Mesendoderm (in vitro differentiated cells): ENCODE results near the gene BTN1A1.
A peak's percentile ranks its signal among the peaks of the same experiment; 100 is the strongest.
"Not testable (repeated sequence)": the region's sequence is repeated elsewhere in the genome, so short reads cannot be mapped to it uniquely, and the experiment has no call there.

Experiments used
- DNase-seq: peaks from one replicate; pipeline ENCODE4 v3.0.0; 2013
- H2AK5ac ChIP-seq: 2 replicates; pipeline ENCODE4 v1.6.1; 2013; ENCODE audit warnings: low read length, inconsistent platforms
- H2BK120ac ChIP-seq: 2 replicates; pipeline ENCODE4 v1.6.1; 2013; ENCODE audit warnings: low read depth, mild to moderate bottlenecking, low read length, moderate library complexity, mixed read lengths
- H2BK15ac ChIP-seq: replicated peaks from 2 replicates; pipeline ENCODE4 v1.6.1; 2013; ENCODE audit warnings: low read depth, mild to moderate bottlenecking, moderate library complexity
- H2BK5ac ChIP-seq: 2 replicates; pipeline ENCODE4 v1.6.1; 2013; ENCODE audit warnings: low read length, inconsistent platforms
- H3K18ac ChIP-seq: 2 replicates; pipeline ENCODE4 v1.6.1; 2013; ENCODE audit warnings: mild to moderate bottlenecking, low read length, mixed read lengths
- H3K23ac ChIP-seq: one replicate; pipeline ENCODE4 v1.6.1; 2013; ENCODE audit warnings: low read length
- H3K27ac ChIP-seq: 2 replicates; pipeline ENCODE4 v1.5.1; 2013; ENCODE audit warnings: low read depth, mild to moderate bottlenecking, inconsistent platforms, low read length, moderate library complexity
- H3K27me3 ChIP-seq: 2 replicates; pipeline ENCODE4 v1.6.1; 2013; ENCODE audit warnings: low read length, control low read depth, mild to moderate bottlenecking, inconsistent platforms; ENCODE audit not compliant: insufficient read depth, poor library complexity
- H3K36me3 ChIP-seq: 2 replicates; pipeline ENCODE4 v1.6.1; 2013; ENCODE audit warnings: low read length, inconsistent platforms; ENCODE audit not compliant: control insufficient read depth, insufficient read depth
- H3K4ac ChIP-seq: one replicate; pipeline ENCODE4 v1.6.1; 2013; ENCODE audit warnings: low read depth, mild to moderate bottlenecking, low read length, moderate library complexity
- H3K4me1 ChIP-seq: 2 replicates; pipeline ENCODE4 v1.6.1; 2013; ENCODE audit warnings: low read depth, low read length, inconsistent platforms; ENCODE audit not compliant: control insufficient read depth
- H3K4me2 ChIP-seq: 2 replicates; pipeline ENCODE4 v1.6.1; 2013; ENCODE audit warnings: low read length
- H3K4me3 ChIP-seq: 2 replicates; pipeline ENCODE4 v1.5.1; 2013; ENCODE audit warnings: mild to moderate bottlenecking, low read length
- H3K56ac ChIP-seq: one replicate; pipeline ENCODE4 v1.6.1; 2013; ENCODE audit warnings: low read length
- H3K79me1 ChIP-seq: 2 replicates; pipeline ENCODE4 v1.6.1; 2013; ENCODE audit warnings: low read length, inconsistent platforms
- H3K79me2 ChIP-seq: 2 replicates; pipeline ENCODE4 v1.6.1; 2013; ENCODE audit warnings: mild to moderate bottlenecking, low read length; ENCODE audit not compliant: control insufficient read depth, insufficient read depth
- H3K9ac ChIP-seq: 2 replicates; pipeline ENCODE4 v1.6.1; 2013; ENCODE audit warnings: low read length, inconsistent platforms
- H4K5ac ChIP-seq: one replicate; pipeline ENCODE4 v1.6.1; 2013; ENCODE audit warnings: low read length
- H4K8ac ChIP-seq: one replicate; pipeline ENCODE4 v1.6.1; 2013; ENCODE audit warnings: low read depth, mild to moderate bottlenecking, control low read depth, low read length, moderate library complexity
- WGBS: extraction: QIAGEN DNeasy Blood & Tissue Kit; methylation state at CpG from one replicate; pipeline ENCODE4 v1.1.7; 2013; ENCODE audit warnings: low lambda C conversion rate, missing lambda C conversion rate; ENCODE audit not compliant: insufficient coverage; ENCODE audit errors: extremely low coverage; 5-methylcytosine and 5-hydroxymethylcytosine counted together

BTN1A1 gene

GRCh38 chr6:26519359-26519758 lies 19.3 kb downstream of the BTN1A1 start:
- Histone ChIP-seq H3K79me1 (no peaks in the 10 kb centered on the region), H3K4ac (no peak overlapping the region), H3K27ac (no peak overlapping the region), H3K36me3 (no peaks in the 10 kb centered on the region), H3K18ac (no peak overlapping the region), H3K4me2 (no peak overlapping the region), H4K8ac (no peak overlapping the region), H4K5ac (no peak overlapping the region), H3K4me3 (no peak overlapping the region), H3K9ac (no peak overlapping the region), H2AK5ac (no peak overlapping the region), H3K23ac (no peak overlapping the region), H3K56ac (peak overlapping the region; percentile 7), H2BK120ac (no peak overlapping the region), H2BK15ac (no peak overlapping the region), H3K79me2 (no peaks in the 10 kb centered on the region), H2BK5ac (no peak overlapping the region), H3K27me3 (no peaks in the 10 kb centered on the region), H3K4me1 (no peaks in the 10 kb centered on the region)
- WGBS, result no CpG with 5 or more reads among the region's 2 CpGs
- DNase-seq, result no peak

GRCh38 chr6:26520237-26520849 lies 20.2 kb downstream of the BTN1A1 start:
- Histone ChIP-seq H4K5ac (no peak overlapping the region), H3K9ac (peak overlapping the region; percentile 60), H2BK15ac (no peak overlapping the region), H3K18ac (peak overlapping the region; percentile 13), H3K23ac (no peak overlapping the region), H2BK120ac (no peak overlapping the region), H3K36me3 (no peaks in the 10 kb centered on the region), H3K4me1 (no peaks in the 10 kb centered on the region), H2AK5ac (no peak overlapping the region), H3K4me3 (no peak overlapping the region), H3K27me3 (no peaks in the 10 kb centered on the region), H3K79me2 (no peaks in the 10 kb centered on the region), H3K4me2 (peak overlapping the region; percentile 27), H3K27ac (no peak overlapping the region), H3K56ac (peak overlapping the region; percentile 73), H3K79me1 (no peaks in the 10 kb centered on the region), H3K4ac (no peak overlapping the region), H4K8ac (peak overlapping the region; percentile 39), H2BK5ac (no peak overlapping the region)
- no CpG with 5 or more reads among the region's 21 CpGs for WGBS
- peak; percentile 75 for DNase-seq

- no peaks in the 10 kb centered on the region for H3K4me1 ChIP-seq
- H3K4me2 ChIP-seq, result peak overlapping the region; percentile 74
- H3K56ac ChIP-seq, result peak overlapping the region; percentile 91
- peak overlapping the region; percentile 93 for H3K18ac ChIP-seq
- peak overlapping the region; percentile 76 for H3K4me3 ChIP-seq
- no peaks in the 10 kb centered on the region for H3K36me3 ChIP-seq
- H4K8ac ChIP-seq, result no peak overlapping the region
- no peak overlapping the region for H3K23ac ChIP-seq
- no peak overlapping the region for H2BK120ac ChIP-seq
- no peaks in the 10 kb centered on the region for H3K79me1 ChIP-seq
- H3K79me2 ChIP-seq, result no peaks in the 10 kb centered on the region
- peak overlapping the region; percentile 96 for H3K9ac ChIP-seq
- WGBS, result no CpG with 5 or more reads among the region's 49 CpGs
- no peak overlapping the region for H2AK5ac ChIP-seq
- H3K27me3 ChIP-seq, result no peaks in the 10 kb centered on the region
- no peak overlapping the region for H3K4ac ChIP-seq
- H3K27ac ChIP-seq, result peak overlapping the region; percentile 49
- DNase-seq, result peak; percentile 87
- no peak overlapping the region for H2BK5ac ChIP-seq
- no peak overlapping the region for H2BK15ac ChIP-seq
- H4K5ac ChIP-seq, result no peak overlapping the region
These were observed 20.9 kb downstream of the BTN1A1 start for GRCh38 chr6:26520850-26521599.

GRCh38 chr6:26521600-26522391 lies 21.7 kb downstream of the BTN1A1 start:
- Histone ChIP-seq H2BK5ac (peak overlapping the region; percentile 59), H3K79me1 (no peaks in the 10 kb centered on the region), H3K36me3 (no peaks in the 10 kb centered on the region), H3K56ac (peak overlapping the region; percentile 91), H3K4me1 (no peaks in the 10 kb centered on the region), H3K4me3 (peak overlapping the region; percentile 76), H3K27ac (peak overlapping the region; percentile 91), H3K23ac (peak overlapping the region; percentile 48), H3K9ac (peak overlapping the region; percentile 96), H2AK5ac (no peak overlapping the region), H3K4ac (peak overlapping the region; percentile 82), H3K4me2 (peak overlapping the region; percentile 74), H2BK120ac (peak overlapping the region; percentile 82), H3K79me2 (no peaks in the 10 kb centered on the region), H2BK15ac (no peak overlapping the region), H3K18ac (peak overlapping the region; percentile 97), H4K8ac (peak overlapping the region; percentile 70), H3K27me3 (no peaks in the 10 kb centered on the region), H4K5ac (no peak overlapping the region)
- DNase-seq, result peak; percentile 93
- WGBS, result no CpG with 5 or more reads among the region's 74 CpGs

- not testable (repeated sequence) for H3K79me1 ChIP-seq, H3K36me3 ChIP-seq, H2BK15ac ChIP-seq, H2AK5ac ChIP-seq, H3K4me1 ChIP-seq, H3K23ac ChIP-seq, DNase-seq, H2BK120ac ChIP-seq, H3K27ac ChIP-seq, H4K8ac ChIP-seq, H4K5ac ChIP-seq, H3K18ac ChIP-seq, H2BK5ac ChIP-seq, H3K79me2 ChIP-seq, H3K4ac ChIP-seq, H3K27me3 ChIP-seq
- no CpG with 5 or more reads among the region's 11 CpGs for WGBS
- Histone ChIP-seq H3K4me3 (peak overlapping the region; percentile 54), H3K4me2 (peak overlapping the region; percentile 54), H3K56ac (peak overlapping the region; percentile 91), H3K9ac (peak overlapping the region; percentile 96)
These were observed 22.6 kb downstream of the BTN1A1 start for GRCh38 chr6:26522486-26523228.
